ENCODE data around the gene ACLY. TPM values are rescaled to one million over a fixed set of nuclear protein-coding genes. Genes with fewer than 3 reads are reported as not detected.
"Not testable (repeated sequence)": the region's sequence is repeated elsewhere in the genome, so short reads cannot be mapped to it uniquely, and the experiment has no call there.

ACLY gene
- total RNA-seq, 4 donors from 2014 or later, result 40.8 to 84.0 (median 61.6) TPM

DNA sequence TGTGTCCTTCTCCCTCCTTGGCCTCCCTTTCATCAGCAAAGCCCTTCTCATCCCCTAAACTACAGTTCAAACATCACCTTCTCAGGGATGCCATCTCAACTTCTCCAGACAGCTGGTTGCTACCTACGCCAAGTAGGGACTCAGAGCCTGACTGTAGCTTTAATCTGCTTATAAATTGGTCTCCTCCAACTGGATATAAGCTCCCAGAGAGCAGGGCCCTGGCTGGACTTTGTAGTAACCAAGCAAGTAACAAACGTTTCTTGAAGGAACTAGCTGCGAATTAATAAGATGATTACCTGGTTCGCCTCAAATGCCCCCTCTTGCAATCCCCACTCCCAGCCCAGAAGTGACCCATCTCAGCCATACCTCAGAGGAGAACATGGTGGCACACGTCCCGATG, 36.0 kb downstream of the ACLY start:
- no peak overlapping the region for H3K27ac ChIP-seq
- no peak overlapping the region for H3K4me3 ChIP-seq
- 80 to 87% methylated on average over 1 to 3 of the region's 6 CpGs for WGBS, 2 donors (ENCODE audit: low coverage in 1 of 2)
- no peaks in the 10 kb centered on the region for H3K9me3 ChIP-seq
- TF ChIP-seq CTCF (IDR thresholded peaks at IDR 0.05) (no peak), POLR2AphosphoS5 (IDR thresholded peaks at IDR 0.05) (no peak)
- H3K36me3 ChIP-seq, result peaks cover 0 to 98% of the 10 kb centered on the region in 2 donors
- H3K27me3 ChIP-seq, result no peaks in the 10 kb centered on the region
- no peak for ATAC-seq
- H3K4me1 ChIP-seq, result no peaks in the 10 kb centered on the region

DNA sequence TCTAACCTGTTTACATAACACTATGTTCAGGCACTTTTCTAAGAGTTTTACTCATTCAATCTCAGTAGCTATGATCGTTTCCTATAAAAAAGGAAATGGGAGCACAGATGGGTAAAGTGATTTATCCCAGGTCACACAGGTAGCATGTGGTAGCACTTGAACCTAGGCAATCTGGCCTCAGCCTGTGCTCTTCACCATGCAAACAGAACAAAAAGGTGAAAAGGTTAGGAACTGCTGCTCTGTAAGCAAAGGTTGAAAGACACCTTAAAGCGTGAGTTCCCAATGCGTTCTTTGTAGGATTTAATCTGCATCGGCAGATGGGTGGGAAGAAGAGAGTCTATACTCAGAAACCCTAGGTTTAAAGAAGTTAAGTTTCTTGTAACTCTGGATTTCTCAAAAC, 38.6 kb downstream of the ACLY start:
- peaks cover 0 to 91% of the 10 kb centered on the region in 2 donors for H3K36me3 ChIP-seq
- H3K9me3 ChIP-seq, result no peaks in the 10 kb centered on the region
- no peaks in the 10 kb centered on the region for H3K27me3 ChIP-seq

DNA sequence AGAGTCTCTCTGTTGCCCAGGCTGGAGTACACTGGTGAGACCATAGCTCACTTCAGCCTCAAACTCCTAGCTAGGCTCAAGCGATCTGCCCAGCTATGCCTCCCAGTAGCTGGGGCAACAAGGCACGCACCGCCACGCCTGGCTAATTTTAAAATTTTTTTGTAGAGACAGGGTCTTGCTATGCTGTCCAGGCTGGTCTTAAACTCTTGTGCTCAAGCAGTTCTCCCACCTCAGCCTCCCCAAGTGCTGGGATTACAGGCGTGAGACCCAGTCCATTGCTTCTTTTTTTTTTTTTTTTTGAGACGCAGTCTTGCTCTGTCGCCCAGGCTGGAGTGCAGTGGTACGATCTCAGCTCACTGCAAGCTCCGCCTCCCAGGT, 44.5 kb downstream of the ACLY start:
- H3K36me3 ChIP-seq, result peaks cover 0 to 93% of the 10 kb centered on the region in 2 donors
- not testable (repeated sequence) for H3K4me1 ChIP-seq, H3K4me3 ChIP-seq, H3K27ac ChIP-seq, H3K9me3 ChIP-seq, H3K27me3 ChIP-seq, ATAC-seq
- WGBS, 2 donors (ENCODE audit: low coverage in 1 of 2), result 98 to 100% methylated on average over 7 of the region's 9 CpGs

More for the DNA sequence above, 38.6 kb downstream of the ACLY start:
- 96 to 97% methylated on average over 4 of the region's 4 CpGs for WGBS, 2 donors (ENCODE audit: low coverage in 1 of 2)
- Histone ChIP-seq H3K4me3 (no peak overlapping the region), H3K4me1 (no peaks in the 10 kb centered on the region), H3K27ac (no peak overlapping the region)
- no peak for ATAC-seq
- TF ChIP-seq EP300 (IDR thresholded peaks at IDR 0.05), result no peak
- no peak for TF ChIP-seq POLR2AphosphoS5 (IDR thresholded peaks at IDR 0.05)
- TF ChIP-seq POLR2A (IDR thresholded peaks at IDR 0.05), result no peak
- TF ChIP-seq CTCF (IDR thresholded peaks at IDR 0.05), result no peak

- Histone ChIP-seq H3K4me3 (no peak overlapping the region), H3K9me3 (no peaks in the 10 kb centered on the region), H3K27me3 (no peaks in the 10 kb centered on the region), H3K4me1 (no peaks in the 10 kb centered on the region), H3K36me3 (peaks cover 0 to 93% of the 10 kb centered on the region in 2 donors), H3K27ac (no peak overlapping the region)
- ATAC-seq, result no peak
- TF ChIP-seq EP300 (IDR thresholded peaks at IDR 0.05) (no peak), CTCF (IDR thresholded peaks at IDR 0.05) (no peak), POLR2AphosphoS5 (IDR thresholded peaks at IDR 0.05) (no peak), POLR2A (IDR thresholded peaks at IDR 0.05) (no peak)
- 82 to 89% methylated on average over 1 to 2 of the region's 10 CpGs for WGBS, 2 donors (ENCODE audit: low coverage in 1 of 2)
Measured at GRCh38 chr17:41873559-41874292, 45.0 kb downstream of the ACLY start.

DNA sequence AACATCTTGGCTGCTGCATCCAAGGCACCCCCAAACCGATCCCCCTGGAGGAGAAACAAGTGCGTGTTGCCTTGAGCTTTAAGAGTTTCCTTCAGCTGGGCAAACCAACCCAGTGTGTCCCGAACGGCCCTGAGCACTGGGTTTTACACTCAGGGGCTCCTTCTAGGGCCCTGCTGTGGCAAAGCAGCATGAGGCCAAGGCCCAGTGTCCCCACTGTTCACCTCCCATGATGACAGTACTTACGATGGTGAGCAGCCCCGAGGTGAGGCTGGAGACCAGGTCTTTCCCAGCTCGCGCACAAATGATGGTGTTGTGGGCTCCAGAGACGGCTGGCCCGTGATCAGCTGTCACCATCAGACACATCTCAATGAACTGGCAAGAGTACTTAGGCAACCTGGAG, 47.0 kb downstream of the ACLY start:
- Histone ChIP-seq H3K36me3 (peaks cover 0 to 90% of the 10 kb centered on the region in 2 donors), H3K27me3 (no peaks in the 10 kb centered on the region), H3K27ac (no peak overlapping the region), H3K4me3 (no peak overlapping the region), H3K9me3 (no peaks in the 10 kb centered on the region), H3K4me1 (no peaks in the 10 kb centered on the region)
- no peak for TF ChIP-seq POLR2AphosphoS5 (IDR thresholded peaks at IDR 0.05)
- TF ChIP-seq CTCF (IDR thresholded peaks at IDR 0.05), result no peak
- TF ChIP-seq EP300 (IDR thresholded peaks at IDR 0.05), result no peak
- TF ChIP-seq POLR2A (IDR thresholded peaks at IDR 0.05), result no peak
- 93 to 100% methylated on average over 5 of the region's 10 CpGs for WGBS, 2 donors (ENCODE audit: low coverage in 1 of 2)
- no peak for ATAC-seq
